Activated T-helper 9 cell treated with anti-CD3 and anti-CD28 coated beads, Interleukin-2, amount 50 U/mL, for 16 hours (primary cell): ENCODE measurements around the gene WSB1.
"Not testable (repeated sequence)": the region's sequence is repeated elsewhere in the genome, so short reads cannot be mapped to it uniquely, and the experiment has no call there.

Experiments used
- DNase-seq: peaks from one replicate; pipeline ENCODE4 v3.0.0-alpha.2; 2020; ENCODE audit warnings: low read depth

The WSB1 gene

GRCh38 chr17:27293898-27294688 lies at the start of gene WSB1:
WSB1 (plus strand) TSS chr17:27294114; CDS start chr17:27294396, 282 bp downstream.
- DNase-seq = peak; percentile 89

- no peak for DNase-seq
These were observed 49.3 kb upstream of the WSB1 start for GRCh38 chr17:27244491-27245223.

GRCh38 chr17:27245230-27245696 lies 48.7 kb upstream of the WSB1 start:
- DNase-seq = peak; percentile 3

GRCh38 chr17:27246537-27246936 lies 47.4 kb upstream of the WSB1 start:
- DNase-seq = no peak

- no peak for DNase-seq
These were observed 46.6 kb upstream of the WSB1 start for GRCh38 chr17:27247071-27247957.

GRCh38 chr17:27247958-27248342 lies 46.0 kb upstream of the WSB1 start:
- no peak for DNase-seq

GRCh38 chr17:27250791-27251190 lies 43.1 kb upstream of the WSB1 start:
- DNase-seq = not testable (repeated sequence)

GRCh38 chr17:27254802-27255201 lies 39.1 kb upstream of the WSB1 start:
- not testable (repeated sequence) for DNase-seq

- DNase-seq = no peak
These were observed 37.5 kb upstream of the WSB1 start for GRCh38 chr17:27256225-27257030.

GRCh38 chr17:27257031-27257357 lies 36.9 kb upstream of the WSB1 start:
- no peak for DNase-seq

GRCh38 chr17:27259356-27259755 lies 34.6 kb upstream of the WSB1 start:
- no peak for DNase-seq

GRCh38 chr17:27263386-27263785 lies 30.5 kb upstream of the WSB1 start:
- DNase-seq = no peak

GRCh38 chr17:27264068-27264812 lies 29.7 kb upstream of the WSB1 start:
- no peak for DNase-seq

GRCh38 chr17:27265333-27265732 lies 28.6 kb upstream of the WSB1 start:
- no peak for DNase-seq

- no peak for DNase-seq
These were observed 27.7 kb upstream of the WSB1 start for GRCh38 chr17:27266228-27266627.

GRCh38 chr17:27268394-27269085 lies 25.4 kb upstream of the WSB1 start:
- DNase-seq = no peak

- no peak for DNase-seq
These were observed 24.7 kb upstream of the WSB1 start for GRCh38 chr17:27269201-27269600.

- DNase-seq = no peak
These were observed 23.9 kb upstream of the WSB1 start for GRCh38 chr17:27269974-27270373.

GRCh38 chr17:27276653-27277156 lies 17.2 kb upstream of the WSB1 start:
- no peak for DNase-seq

- not testable (repeated sequence) for DNase-seq
These were observed 14.8 kb upstream of the WSB1 start for GRCh38 chr17:27279132-27279531.
